Measurements from ENCODE around the gene BHLHE40. TPM values are rescaled to one million over a fixed set of nuclear protein-coding genes. Genes with fewer than 3 reads are reported as not detected.
A peak's percentile ranks its signal among the peaks of the same experiment; 100 is the strongest.

The BHLHE40 gene
- total and polyA plus RNA-seq, 2 donors (not counting 3 experiments of a cell fraction or from before 2014, with no cell fraction given), result 40.3 to 57.9 TPM

DNA sequence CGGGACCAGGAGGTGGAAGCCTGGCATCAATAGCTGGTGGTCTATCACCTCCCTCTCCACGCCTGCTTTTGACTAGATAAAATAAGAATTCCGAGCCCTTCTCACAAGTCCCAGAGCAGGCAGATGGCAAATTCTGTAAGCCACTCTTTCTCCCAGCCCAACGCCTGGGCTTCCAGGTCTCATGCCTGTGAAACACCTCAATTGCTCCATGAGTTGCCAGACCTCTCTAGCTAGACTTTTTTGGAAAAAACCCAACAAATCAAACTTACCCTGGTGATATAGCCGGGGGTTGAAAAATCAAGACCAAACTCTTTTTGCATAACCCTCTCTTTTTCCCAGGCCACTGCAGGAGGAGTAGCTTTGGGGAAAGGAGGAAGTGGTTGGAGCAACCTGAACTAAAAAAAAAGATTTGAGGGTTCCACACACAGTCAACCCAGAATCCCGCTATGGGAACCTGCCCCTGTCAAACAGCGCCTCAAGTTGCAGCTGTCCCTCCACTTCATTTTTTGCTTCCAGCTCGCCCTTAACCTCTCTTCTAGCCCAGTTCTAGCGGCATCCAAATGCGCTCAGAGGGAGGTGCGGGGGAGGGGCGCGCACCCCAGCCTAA lies 7.0 kb downstream of the BHLHE40 start:
- intact Hi-C loops (cut with micrococcal nuclease), result loop anchor here (1.0 kb wide), 1 partner anchor 8 kb away; no protein-coding TSS in a partner anchor
- CTCF ChIA-PET, result interaction anchor here (0.6 to 13.6 kb wide), 10 partner anchors 10 to 275 kb away, joined by 3 to 327 read pairs (median 6); no protein-coding TSS in a partner anchor
- peaks cover 63% of the 10 kb centered on the region for H3K4me1 ChIP-seq (ENCODE audit: control insufficient read depth, extremely low read depth, insufficient read depth, low read length)
- no peak for DNase-seq (ENCODE audit: low read depth, low spot score)
- peak overlapping the region in 1 of 3 experiments; percentile 25 for H3K4me3 ChIP-seq (replicated peaks in 1 of 3; ENCODE audit: insufficient read depth in 1 of 3, low read depth in 1 of 3, low read length in 3 of 3)
- H4K20me1 ChIP-seq (replicated peaks; ENCODE audit: control insufficient read depth, extremely low read depth, insufficient read depth, low read length), result no peaks in the 10 kb centered on the region
- H3K9me3 ChIP-seq (replicated peaks; ENCODE audit: control insufficient read depth, insufficient read depth, low read length), result no peaks in the 10 kb centered on the region
- H2AFZ ChIP-seq (ENCODE audit: low read depth, low read length), result no peak overlapping the region
- no peaks in the 10 kb centered on the region for H3K27me3 ChIP-seq (ENCODE audit: control insufficient read depth in 2 of 2, insufficient read depth in 2 of 2, low read length in 2 of 2)
- no peaks in the 10 kb centered on the region for H3K9me1 ChIP-seq (replicated peaks; ENCODE audit: control insufficient read depth, extremely low read depth, insufficient read depth, low read length)
- no peak for FAIRE-seq
- peaks cover 34% of the 10 kb centered on the region for H3K79me2 ChIP-seq (ENCODE audit: control insufficient read depth, insufficient read depth, low read length)
- no peak for TF ChIP-seq MYC (IDR thresholded peaks at IDR 0.05; ENCODE audit: low read depth, low read length)
- no peak for TF ChIP-seq JUN (IDR thresholded peaks at IDR 0.05; ENCODE audit: borderline replicate concordance, insufficient read depth, insufficient read length, low read depth)
- TF ChIP-seq, protein P1, sequence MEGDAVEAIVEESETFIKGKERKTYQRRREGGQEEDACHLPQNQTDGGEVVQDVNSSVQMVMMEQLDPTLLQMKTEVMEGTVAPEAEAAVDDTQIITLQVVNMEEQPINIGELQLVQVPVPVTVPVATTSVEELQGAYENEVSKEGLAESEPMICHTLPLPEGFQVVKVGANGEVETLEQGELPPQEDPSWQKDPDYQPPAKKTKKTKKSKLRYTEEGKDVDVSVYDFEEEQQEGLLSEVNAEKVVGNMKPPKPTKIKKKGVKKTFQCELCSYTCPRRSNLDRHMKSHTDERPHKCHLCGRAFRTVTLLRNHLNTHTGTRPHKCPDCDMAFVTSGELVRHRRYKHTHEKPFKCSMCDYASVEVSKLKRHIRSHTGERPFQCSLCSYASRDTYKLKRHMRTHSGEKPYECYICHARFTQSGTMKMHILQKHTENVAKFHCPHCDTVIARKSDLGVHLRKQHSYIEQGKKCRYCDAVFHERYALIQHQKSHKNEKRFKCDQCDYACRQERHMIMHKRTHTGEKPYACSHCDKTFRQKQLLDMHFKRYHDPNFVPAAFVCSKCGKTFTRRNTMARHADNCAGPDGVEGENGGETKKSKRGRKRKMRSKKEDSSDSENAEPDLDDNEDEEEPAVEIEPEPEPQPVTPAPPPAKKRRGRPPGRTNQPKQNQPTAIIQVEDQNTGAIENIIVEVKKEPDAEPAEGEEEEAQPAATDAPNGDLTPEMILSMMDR (IDR thresholded peaks at IDR 0.05; ENCODE audit: extremely low read depth in 1 of 2, insufficient read depth in 1 of 2, low read depth in 1 of 2, low read length in 2 of 2), result no peak
- TF ChIP-seq POLR2AphosphoS5 (IDR thresholded peaks at IDR 0.05; ENCODE audit: insufficient read depth, low read depth, low read length), result no peak
- TF ChIP-seq FOS (IDR thresholded peaks at IDR 0.05; ENCODE audit: borderline replicate concordance, insufficient read depth, low read length), result no peak
- TF ChIP-seq EZH2 (IDR thresholded peaks at IDR 0.05; ENCODE audit: borderline replicate concordance, low read depth, low read length, severe bottlenecking), result no peak
- TF ChIP-seq POLR2A (IDR thresholded peaks at IDR 0.05; ENCODE audit: low read depth, low read length), result no peak
- TF ChIP-seq, protein P2, sequence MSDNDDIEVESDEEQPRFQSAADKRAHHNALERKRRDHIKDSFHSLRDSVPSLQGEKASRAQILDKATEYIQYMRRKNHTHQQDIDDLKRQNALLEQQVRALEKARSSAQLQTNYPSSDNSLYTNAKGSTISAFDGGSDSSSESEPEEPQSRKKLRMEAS (IDR thresholded peaks at IDR 0.05; ENCODE audit: insufficient read depth, insufficient read length), result no peak
- TSS peak; percentile 50 for BruUV-seq (replicated peaks)
- H3K4me2 ChIP-seq (ENCODE audit: insufficient read depth, low read length), result peak overlapping the region; percentile 6
- H3K36me3 ChIP-seq (ENCODE audit: control insufficient read depth in 2 of 2, extremely low read depth in 1 of 2, insufficient read depth in 2 of 2, low read length in 2 of 2), result peaks cover 4 to 8% of the 10 kb centered on the region in 2 experiments
- H3K9ac ChIP-seq (replicated peaks; ENCODE audit: extremely low read depth, insufficient read depth, low read length), result peak overlapping the region; percentile 98
- dilution Hi-C loops (cut with MboI; ENCODE audit: extremely low pct_ligation_motif_present, low sequenced_read_pairs), result no loop called here
- H3K27ac ChIP-seq (ENCODE audit: insufficient read depth, low read depth, low read length), result peak overlapping the region; percentile 100
- POLR2A ChIA-PET, result interaction anchor here (5.0 kb wide), 1 partner anchor 37 kb away, joined by 46 read pairs; no protein-coding TSS in a partner anchor
